ENCODE results near the gene SYCP2. TPM values are rescaled to one million over a fixed set of nuclear protein-coding genes. Genes with fewer than 3 reads are reported as not detected.

Gene SYCP2
- total and polyA plus RNA-seq, 7 donors, result 0.50 to 7.8 (median 1.6) TPM

DNA sequence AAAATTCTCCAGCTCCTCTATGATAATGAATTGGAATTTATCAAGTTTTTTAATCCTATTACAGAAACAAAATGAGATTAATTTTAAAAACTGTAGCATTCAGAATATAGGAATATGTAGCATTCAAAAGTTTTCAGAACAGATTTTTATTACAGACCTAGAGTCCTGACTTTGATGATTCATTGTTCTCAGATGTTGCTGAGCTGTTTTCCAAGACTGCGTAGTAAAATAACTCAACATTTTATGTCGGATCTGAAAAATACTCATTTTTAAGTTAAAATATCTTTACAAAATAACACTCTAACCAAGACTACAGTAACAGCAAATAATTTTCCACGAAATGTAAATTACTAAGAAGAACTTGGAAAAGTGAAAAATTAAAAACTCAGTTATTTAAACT lies 67.1 kb downstream of the SYCP2 start:
- 78 to 84% methylated on average over 3 of the region's 3 CpGs for WGBS, 2 donors
- no peak for DNase-seq
- TF ChIP-seq POLR2A (IDR thresholded peaks at IDR 0.05) (no peak), EP300 (IDR thresholded peaks at IDR 0.05) (no peak), POLR2AphosphoS5 (IDR thresholded peaks at IDR 0.05) (no peak)
- TF ChIP-seq, protein P1, sequence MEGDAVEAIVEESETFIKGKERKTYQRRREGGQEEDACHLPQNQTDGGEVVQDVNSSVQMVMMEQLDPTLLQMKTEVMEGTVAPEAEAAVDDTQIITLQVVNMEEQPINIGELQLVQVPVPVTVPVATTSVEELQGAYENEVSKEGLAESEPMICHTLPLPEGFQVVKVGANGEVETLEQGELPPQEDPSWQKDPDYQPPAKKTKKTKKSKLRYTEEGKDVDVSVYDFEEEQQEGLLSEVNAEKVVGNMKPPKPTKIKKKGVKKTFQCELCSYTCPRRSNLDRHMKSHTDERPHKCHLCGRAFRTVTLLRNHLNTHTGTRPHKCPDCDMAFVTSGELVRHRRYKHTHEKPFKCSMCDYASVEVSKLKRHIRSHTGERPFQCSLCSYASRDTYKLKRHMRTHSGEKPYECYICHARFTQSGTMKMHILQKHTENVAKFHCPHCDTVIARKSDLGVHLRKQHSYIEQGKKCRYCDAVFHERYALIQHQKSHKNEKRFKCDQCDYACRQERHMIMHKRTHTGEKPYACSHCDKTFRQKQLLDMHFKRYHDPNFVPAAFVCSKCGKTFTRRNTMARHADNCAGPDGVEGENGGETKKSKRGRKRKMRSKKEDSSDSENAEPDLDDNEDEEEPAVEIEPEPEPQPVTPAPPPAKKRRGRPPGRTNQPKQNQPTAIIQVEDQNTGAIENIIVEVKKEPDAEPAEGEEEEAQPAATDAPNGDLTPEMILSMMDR (IDR thresholded peaks at IDR 0.05), result no peak
- H3K4me3 ChIP-seq, result no peak overlapping the region
- H3K27ac ChIP-seq, result no peak overlapping the region
- no peaks in the 10 kb centered on the region for H3K36me3 ChIP-seq
- no peaks in the 10 kb centered on the region for H3K9me3 ChIP-seq
- intact Hi-C loops (cut with DNase I), result no loop called here
- no peaks in the 10 kb centered on the region for H3K4me1 ChIP-seq
- no peaks in the 10 kb centered on the region for H3K27me3 ChIP-seq

DNA sequence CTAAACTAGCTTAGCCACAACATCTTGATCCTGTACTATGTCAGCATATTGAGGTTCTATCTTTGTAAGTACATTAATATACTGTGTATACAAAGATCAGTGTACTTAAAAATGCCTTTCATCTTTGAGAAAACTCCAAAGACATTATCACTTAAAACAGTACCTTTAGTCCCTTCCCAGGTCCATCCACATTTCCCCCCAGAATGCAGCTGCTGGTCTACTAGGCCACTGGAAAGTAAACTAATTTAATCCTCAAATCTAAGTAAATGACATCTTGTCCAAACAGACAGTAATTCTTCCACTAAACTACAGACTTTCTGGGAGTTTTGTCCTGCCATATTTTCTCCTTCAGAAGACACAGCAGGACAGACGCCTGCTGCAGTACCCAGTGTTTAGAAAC lies 68.7 kb downstream of the SYCP2 start:
- no peaks in the 10 kb centered on the region for H3K4me1 ChIP-seq
- no peak overlapping the region for H3K4me3 ChIP-seq
- TF ChIP-seq EP300 (IDR thresholded peaks at IDR 0.05) (no peak), POLR2AphosphoS5 (IDR thresholded peaks at IDR 0.05) (no peak), POLR2A (IDR thresholded peaks at IDR 0.05) (no peak)
- TF ChIP-seq, protein P1 (IDR thresholded peaks at IDR 0.05), result no peak
- no peak overlapping the region for H3K27ac ChIP-seq
- intact Hi-C loops (cut with DNase I), result no loop called here
- H3K27me3 ChIP-seq, result no peaks in the 10 kb centered on the region
- no peaks in the 10 kb centered on the region for H3K36me3 ChIP-seq
- no peaks in the 10 kb centered on the region for H3K9me3 ChIP-seq
- WGBS, 2 donors, result 58 to 73% methylated on average over 1 of the region's 1 CpG
- DNase-seq, result no peak

- WGBS, 2 donors, result 91 to 92% methylated on average over 3 of the region's 3 CpGs
- Histone ChIP-seq H3K27me3 (no peaks in the 10 kb centered on the region), H3K9me3 (no peaks in the 10 kb centered on the region), H3K4me3 (no peak overlapping the region), H3K4me1 (no peaks in the 10 kb centered on the region), H3K36me3 (no peaks in the 10 kb centered on the region), H3K27ac (no peak overlapping the region)
- intact Hi-C loops (cut with DNase I), result no loop called here
- TF ChIP-seq POLR2A (IDR thresholded peaks at IDR 0.05) (no peak), POLR2AphosphoS5 (IDR thresholded peaks at IDR 0.05) (no peak), EP300 (IDR thresholded peaks at IDR 0.05) (no peak)
- TF ChIP-seq, protein P1 (IDR thresholded peaks at IDR 0.05), result no peak
- DNase-seq, result no peak
Observed at GRCh38 chr20:59863058-59863457, 70.4 kb downstream of the SYCP2 start.

DNA sequence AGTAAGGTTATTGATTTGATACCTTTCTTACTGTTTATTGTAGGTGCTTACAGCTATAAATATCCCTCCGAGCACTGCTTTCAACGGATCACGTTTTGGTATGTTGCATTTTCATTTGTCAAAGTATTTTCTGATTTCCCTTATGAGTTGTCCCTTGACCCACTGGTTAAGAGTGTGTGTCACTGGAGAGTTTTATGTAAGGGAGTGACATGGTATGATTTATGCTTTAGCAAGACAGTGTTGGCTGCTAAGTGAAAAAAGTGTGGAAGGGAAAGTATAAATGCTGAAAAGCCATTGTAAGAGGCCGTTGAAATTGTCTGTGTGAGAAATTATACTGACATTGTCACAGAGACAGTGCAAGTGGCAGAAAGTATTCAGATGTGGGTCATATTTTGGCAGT lies 72.0 kb downstream of the SYCP2 start:
- no peak for TF ChIP-seq POLR2AphosphoS5 (IDR thresholded peaks at IDR 0.05)
- no peaks in the 10 kb centered on the region for H3K36me3 ChIP-seq
- H3K9me3 ChIP-seq, result peaks cover 0 to 4% (median 0%) of the 10 kb centered on the region in 4 donors
- no peaks in the 10 kb centered on the region for H3K4me1 ChIP-seq
- WGBS, 2 donors, result 77 to 82% methylated on average over 4 of the region's 4 CpGs
- DNase-seq, result no peak
- intact Hi-C loops (cut with DNase I), result no loop called here
- no peak overlapping the region for H3K27ac ChIP-seq
- no peaks in the 10 kb centered on the region for H3K27me3 ChIP-seq
- H3K4me3 ChIP-seq, result no peak overlapping the region

- Histone ChIP-seq H3K36me3 (no peaks in the 10 kb centered on the region), H3K27ac (no peak overlapping the region), H3K27me3 (no peaks in the 10 kb centered on the region), H3K4me1 (no peaks in the 10 kb centered on the region), H3K4me3 (no peak overlapping the region), H3K9me3 (peaks cover 0 to 4% (median 0%) of the 10 kb centered on the region in 4 donors)
- WGBS, 2 donors, result 87 to 88% methylated on average over 5 of the region's 5 CpGs
- TF ChIP-seq, protein P1 (IDR thresholded peaks at IDR 0.05), result no peak
- TF ChIP-seq POLR2AphosphoS5 (IDR thresholded peaks at IDR 0.05) (no peak), EP300 (IDR thresholded peaks at IDR 0.05) (no peak), POLR2A (IDR thresholded peaks at IDR 0.05) (no peak)
- intact Hi-C loops (cut with DNase I), result no loop called here
- no peak for DNase-seq
Observed at GRCh38 chr20:59858425-59858824, 75.0 kb downstream of the SYCP2 start.

Data from sigmoid colon (tissue), 7 donors.